Muscle layer of colon (tissue), 2 donors: Measurements from ENCODE around the gene COPZ1.
A peak's percentile ranks its signal among the peaks of the same experiment; 100 is the strongest.
"Not testable (repeated sequence)": the region's sequence is repeated elsewhere in the genome, so short reads cannot be mapped to it uniquely, and the experiment has no call there.

Experiments
- H3K27ac ChIP-seq: one replicate; pipeline ENCODE4 v1.7.0; 2013; ENCODE audit warnings: low read depth, mild to moderate bottlenecking, low read length, moderate library complexity
- H3K27me3 ChIP-seq, 2 donors: one replicate each; pipeline ENCODE4 v1.7.0; 2013; ENCODE audit warnings: low read length in 2 of 2, mild to moderate bottlenecking in 2 of 2; ENCODE audit not compliant: insufficient read depth in 2 of 2, control insufficient read depth in 1 of 2
- H3K36me3 ChIP-seq: one replicate; pipeline ENCODE4 v1.7.0; 2013; ENCODE audit warnings: mild to moderate bottlenecking, low read length; ENCODE audit not compliant: insufficient read depth
- H3K4me1 ChIP-seq: one replicate; pipeline ENCODE4 v1.7.0; 2013; ENCODE audit warnings: mild to moderate bottlenecking, low read length; ENCODE audit not compliant: insufficient read depth
- H3K4me3 ChIP-seq, 2 donors: one replicate each; pipeline ENCODE4 v1.7.0; 2013; ENCODE audit warnings: low read length in 2 of 2, low read depth in 1 of 2, mild to moderate bottlenecking in 1 of 2, moderate library complexity in 1 of 2
- H3K9ac ChIP-seq: one replicate; pipeline ENCODE4 v1.7.0; 2013; ENCODE audit warnings: low read length
- H3K9me3 ChIP-seq: one replicate; pipeline ENCODE4 v1.7.0; 2013; ENCODE audit warnings: mild to moderate bottlenecking, low read length
- donor health status: abdominal sarcoma.
- donor health status: Adenocarcinoma of cecum.

COPZ1 gene, protein sequence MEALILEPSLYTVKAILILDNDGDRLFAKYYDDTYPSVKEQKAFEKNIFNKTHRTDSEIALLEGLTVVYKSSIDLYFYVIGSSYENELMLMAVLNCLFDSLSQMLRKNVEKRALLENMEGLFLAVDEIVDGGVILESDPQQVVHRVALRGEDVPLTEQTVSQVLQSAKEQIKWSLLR

DNA sequence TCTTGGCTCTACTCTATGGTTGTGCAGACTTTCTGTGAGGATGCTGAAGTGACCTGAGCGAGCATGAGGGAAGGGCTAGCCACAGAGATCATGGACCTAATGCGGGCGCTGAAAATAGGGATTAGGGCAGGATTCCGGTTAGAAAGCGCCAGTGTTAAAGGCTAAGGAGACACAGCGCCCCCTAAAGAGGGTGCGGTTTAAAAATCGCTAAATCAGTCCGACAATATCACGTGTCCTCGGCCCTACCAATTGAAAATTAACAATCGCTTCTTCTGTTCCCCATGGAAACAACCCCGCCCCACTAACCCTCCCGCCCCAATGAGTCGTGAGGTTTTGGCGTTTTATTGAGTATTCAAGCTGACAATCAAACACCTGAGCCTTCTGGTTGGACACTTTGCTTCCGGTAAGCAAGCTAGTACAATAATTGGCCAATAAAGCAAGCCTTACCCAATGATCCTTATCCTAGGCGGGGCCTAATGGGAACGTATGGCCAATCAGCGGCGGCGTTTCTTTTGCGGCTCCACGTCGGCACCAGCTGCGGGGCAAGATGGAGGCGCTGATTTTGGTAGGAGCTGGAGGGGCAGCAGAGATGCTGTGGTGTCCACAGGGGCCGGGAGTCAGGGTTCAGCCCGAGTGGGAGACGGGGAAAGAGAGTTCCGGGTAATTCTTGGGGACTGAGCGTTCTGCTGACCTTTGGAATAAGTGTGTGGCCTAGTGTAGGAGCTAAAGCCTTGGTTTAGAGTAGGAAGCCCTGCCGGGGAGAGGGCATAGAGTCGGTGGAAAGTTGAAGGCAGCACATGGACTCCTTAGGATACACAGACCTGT, at the start of gene COPZ1:
Gene COPZ1 (plus strand): TSS at position 515 of the 825 bp plus-strand sequence. CDS start 33 bp downstream, at position 548.
- Histone ChIP-seq H3K27ac (peak within 1 kb of the TSS; percentile 71), H3K4me3 (peak within 1 kb of the TSS; percentile 39 to 84), H3K4me1 (peaks cover 25% of the 10 kb centered on the region)

DNA sequence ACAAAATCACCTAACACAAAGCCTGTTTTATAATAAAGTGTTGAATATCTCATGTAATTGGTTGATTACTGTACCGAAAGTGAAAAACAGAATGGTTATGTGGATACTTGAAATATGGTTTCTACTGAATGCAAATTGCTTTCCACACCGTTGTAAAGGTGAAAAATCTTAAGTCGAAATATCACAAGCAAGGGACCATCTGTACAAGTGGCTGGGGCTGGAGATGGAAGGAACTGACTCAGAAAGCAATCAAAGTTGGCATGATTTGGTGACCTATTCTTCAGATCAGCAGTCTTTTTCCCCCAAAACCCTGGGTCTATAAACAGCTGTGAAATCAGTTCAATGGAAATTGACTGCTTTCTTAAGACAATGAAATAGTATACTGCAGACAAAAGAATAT, 48.6 kb upstream of the COPZ1 start:
- Histone ChIP-seq H3K4me3 (no peak overlapping the region), H3K9ac (no peak overlapping the region), H3K27me3 (no peaks in the 10 kb centered on the region), H3K27ac (no peak overlapping the region), H3K4me1 (peaks cover 20% of the 10 kb centered on the region), H3K9me3 (no peaks in the 10 kb centered on the region), H3K36me3 (peaks cover 7% of the 10 kb centered on the region)

More for the DNA sequence above, at the start of gene COPZ1:
- no peaks in the 10 kb centered on the region for H3K9me3 ChIP-seq
- H3K27me3 ChIP-seq, result no peaks in the 10 kb centered on the region
- peaks cover 9% of the 10 kb centered on the region for H3K36me3 ChIP-seq
- peak within 1 kb of the TSS; percentile 94 for H3K9ac ChIP-seq

- Histone ChIP-seq H3K27ac (peak overlapping the region; percentile 1), H3K9me3 (no peaks in the 10 kb centered on the region), H3K4me1 (peaks cover 35% of the 10 kb centered on the region), H3K36me3 (peaks cover 21% of the 10 kb centered on the region), H3K27me3 (no peaks in the 10 kb centered on the region), H3K4me3 (peak overlapping the region in 1 of 2 donors; percentile 99), H3K9ac (peak overlapping the region; percentile 83)
Observed at GRCh38 chr12:54277823-54278276, 47.1 kb upstream of the COPZ1 start.

DNA sequence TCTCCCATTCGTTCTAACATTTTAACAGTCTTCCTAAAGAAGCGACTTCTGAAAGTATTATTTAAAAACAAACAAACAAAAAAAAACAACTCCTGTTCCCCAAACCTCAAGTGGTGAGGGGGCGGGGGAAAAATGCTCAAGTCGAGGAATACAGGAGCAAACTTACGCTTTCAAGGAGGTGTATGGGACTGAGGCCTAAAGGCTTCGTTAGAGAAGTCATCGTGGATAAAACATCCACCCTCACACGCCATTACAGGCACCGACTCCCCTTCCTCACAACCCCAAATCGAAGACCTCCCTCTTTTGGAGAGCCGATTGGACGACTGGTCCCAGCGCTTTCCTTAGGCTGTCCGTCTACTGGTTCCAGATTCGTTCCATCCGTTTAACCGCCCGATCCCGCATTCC, 45.7 kb upstream of the COPZ1 start:
- Histone ChIP-seq H3K9me3 (no peaks in the 10 kb centered on the region), H3K4me1 (peaks cover 49% of the 10 kb centered on the region), H3K27ac (peak overlapping the region; percentile 87), H3K9ac (peak overlapping the region; percentile 83), H3K27me3 (no peaks in the 10 kb centered on the region), H3K4me3 (peak overlapping the region; percentile 24 to 99), H3K36me3 (peaks cover 27% of the 10 kb centered on the region)

DNA sequence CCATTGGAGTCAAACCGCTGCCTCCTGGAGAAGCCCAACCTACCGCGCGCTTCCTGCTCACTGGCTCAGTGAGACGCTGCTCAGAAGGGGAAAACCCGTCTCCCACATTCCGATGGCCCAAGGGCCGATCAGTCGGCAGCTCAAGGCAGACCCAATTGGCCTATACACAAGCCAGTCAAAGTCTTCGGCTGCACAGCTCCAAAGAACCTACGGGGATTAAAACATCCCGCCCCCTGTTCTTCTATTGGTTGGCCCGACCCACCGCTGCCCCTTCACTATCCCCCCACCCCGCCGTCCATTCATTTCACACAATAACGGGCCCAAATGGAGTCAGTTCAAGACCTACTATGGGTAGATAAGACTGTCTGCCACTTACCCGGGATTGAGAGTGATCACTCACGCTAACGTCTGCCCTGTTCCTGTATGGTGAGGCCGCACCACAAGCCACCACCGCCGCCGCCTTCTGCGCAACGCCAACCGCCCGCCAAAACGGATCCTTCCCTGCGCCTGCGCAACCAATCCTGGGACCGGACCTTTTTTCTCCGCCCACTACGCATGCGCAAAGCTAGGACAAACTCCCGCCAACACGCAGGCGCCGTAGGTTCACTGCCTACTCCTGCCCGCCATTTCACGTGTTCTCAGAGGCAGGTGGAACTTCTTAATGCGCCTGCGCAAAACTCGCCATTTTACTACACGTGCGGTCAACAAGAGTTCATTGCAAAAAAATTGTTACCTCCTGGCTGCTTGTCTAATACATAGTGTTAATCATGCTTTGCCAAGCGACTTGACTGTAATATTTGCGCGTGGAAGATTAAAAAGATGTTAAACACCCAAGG, 45.1 kb upstream of the COPZ1 start, which contains the start of gene CBX5:
Gene CBX5 (minus strand): TSS at position 491 of the 836 bp plus-strand sequence. CDS start 22,472 bp downstream, outside the sequence.
- peak within 1 kb of the TSS; percentile 99 for H3K9ac ChIP-seq
- H3K27me3 ChIP-seq, result no peaks in the 10 kb centered on the region
- peak within 1 kb of the TSS; percentile 87 for H3K27ac ChIP-seq
- peak within 1 kb of the TSS; percentile 61 to 99 for H3K4me3 ChIP-seq
- H3K9me3 ChIP-seq, result no peaks in the 10 kb centered on the region
- peaks cover 32% of the 10 kb centered on the region for H3K36me3 ChIP-seq
- peaks cover 52% of the 10 kb centered on the region for H3K4me1 ChIP-seq

GRCh38 chr12:54280468-54281260, 44.3 kb upstream of the COPZ1 start, which contains the start of gene HNRNPA1:
Gene HNRNPA1, plus strand, starts transcription at chr12:54280726. Its CDS starts 82 bp downstream, at chr12:54280808.
- Histone ChIP-seq H3K4me1 (peaks cover 58% of the 10 kb centered on the region), H3K9me3 (no peaks in the 10 kb centered on the region), H3K9ac (peak within 1 kb of the TSS; percentile 99), H3K4me3 (peak within 1 kb of the TSS; percentile 61 to 99), H3K36me3 (peaks cover 40% of the 10 kb centered on the region), H3K27ac (peak within 1 kb of the TSS; percentile 87), H3K27me3 (no peaks in the 10 kb centered on the region)

DNA sequence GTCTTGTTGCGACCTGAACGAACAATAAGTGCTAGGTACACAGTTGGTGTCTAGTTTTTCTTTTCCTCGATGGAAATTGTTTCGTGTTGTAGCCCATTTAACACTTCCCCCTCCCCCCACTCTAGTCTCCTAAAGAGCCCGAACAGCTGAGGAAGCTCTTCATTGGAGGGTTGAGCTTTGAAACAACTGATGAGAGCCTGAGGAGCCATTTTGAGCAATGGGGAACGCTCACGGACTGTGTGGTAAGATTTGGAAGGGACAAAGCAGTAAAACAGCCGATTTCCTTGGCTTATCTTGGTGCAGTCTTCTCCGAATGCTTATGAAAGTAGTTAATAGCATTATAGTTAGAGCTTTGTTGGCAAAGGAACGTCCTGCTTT, 43.7 kb upstream of the COPZ1 start:
- H3K4me1 ChIP-seq, result peaks cover 64% of the 10 kb centered on the region
- H3K9me3 ChIP-seq, H3K27me3 ChIP-seq: not testable (repeated sequence)
- peak overlapping the region; percentile 61 to 99 for H3K4me3 ChIP-seq
- H3K9ac ChIP-seq, result peak overlapping the region; percentile 99
- H3K27ac ChIP-seq, result peak overlapping the region; percentile 74
- H3K36me3 ChIP-seq, result peaks cover 46% of the 10 kb centered on the region

GRCh38 chr12:54281694-54282093, 43.2 kb upstream of the COPZ1 start:
- H3K36me3 ChIP-seq, result peaks cover 50% of the 10 kb centered on the region

GRCh38 chr12:54282949-54283593, 41.9 kb upstream of the COPZ1 start:
- H3K9me3 ChIP-seq, result no peaks in the 10 kb centered on the region
- H3K27me3 ChIP-seq, result no peaks in the 10 kb centered on the region
- peaks cover 63% of the 10 kb centered on the region for H3K4me1 ChIP-seq
- H3K27ac ChIP-seq, result no peak overlapping the region
- H3K4me3 ChIP-seq, result peak overlapping the region in 1 of 2 donors; percentile 31
- H3K36me3 ChIP-seq, result peaks cover 63% of the 10 kb centered on the region
- no peak overlapping the region for H3K9ac ChIP-seq

More at GRCh38 chr12:54281694-54282093, 43.2 kb upstream of the COPZ1 start:
- H3K9me3 ChIP-seq, H3K27me3 ChIP-seq: not testable (repeated sequence)
- peak overlapping the region; percentile 61 to 99 for H3K4me3 ChIP-seq
- peaks cover 69% of the 10 kb centered on the region for H3K4me1 ChIP-seq
- peak overlapping the region; percentile 99 for H3K9ac ChIP-seq
- H3K27ac ChIP-seq, result peak overlapping the region; percentile 74

DNA sequence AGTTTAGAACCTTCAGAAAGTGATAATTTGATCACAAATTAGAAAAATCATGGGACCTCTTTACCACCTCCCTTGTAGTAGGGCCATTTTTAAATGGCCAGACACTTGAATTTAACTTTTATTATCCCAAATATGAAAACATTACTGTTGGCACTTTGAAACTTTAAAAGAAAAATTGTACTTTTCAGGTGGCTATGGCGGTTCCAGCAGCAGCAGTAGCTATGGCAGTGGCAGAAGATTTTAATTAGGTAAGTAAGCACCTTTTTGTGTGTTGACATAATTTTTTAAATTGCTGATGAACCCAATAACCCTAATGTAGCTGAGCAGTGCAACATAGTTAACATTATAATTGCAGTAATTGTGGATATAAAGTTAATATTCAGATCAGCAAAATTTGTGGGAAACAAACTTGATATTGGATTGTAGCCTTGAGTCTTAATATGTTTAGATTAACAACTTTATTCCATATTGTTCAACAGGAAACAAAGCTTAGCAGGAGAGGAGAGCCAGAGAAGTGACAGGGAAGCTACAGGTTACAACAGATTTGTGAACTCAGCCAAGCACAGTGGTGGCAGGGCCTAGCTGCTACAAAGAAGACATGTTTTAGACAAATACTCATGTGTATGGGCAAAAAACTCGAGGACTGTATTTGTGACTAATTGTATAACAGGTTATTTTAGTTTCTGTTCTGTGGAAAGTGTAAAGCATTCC, 40.7 kb upstream of the COPZ1 start:
- H3K27me3 ChIP-seq, H3K27ac ChIP-seq, H3K9ac ChIP-seq, H3K4me3 ChIP-seq, H3K9me3 ChIP-seq: not testable (repeated sequence)
- Histone ChIP-seq H3K4me1 (peaks cover 52% of the 10 kb centered on the region), H3K36me3 (peaks cover 66% of the 10 kb centered on the region)
